SW 1271 (cell line): ENCODE results near the gene IGF1R.

ENCODE experiments used
- DNase-seq, 2 experiments: peaks; one replicate each; lab custom pipeline; 2025; lab: John Stamatoyannopoulos, UW

IGF1R gene

DNA sequence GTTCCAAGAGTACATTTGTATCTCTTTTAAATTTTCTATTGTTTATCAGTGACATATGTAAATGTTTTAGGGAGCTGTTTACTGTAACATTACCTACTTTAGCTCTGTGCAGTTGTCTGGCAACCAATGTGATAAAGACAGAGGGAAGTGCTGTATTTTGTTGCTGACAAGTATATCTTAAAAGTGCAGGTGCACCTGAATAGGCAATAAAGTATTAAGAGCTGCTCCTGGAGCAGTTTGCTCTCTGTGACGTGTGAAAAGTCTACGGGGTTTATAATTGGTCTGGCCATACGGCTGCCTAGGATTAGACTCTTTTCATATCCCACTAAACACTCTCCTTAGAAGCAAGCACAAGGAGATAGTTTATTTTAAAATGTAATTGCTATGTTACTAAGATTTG is 178.3 kb downstream of the IGF1R start:
- no peak for DNase-seq

DNA sequence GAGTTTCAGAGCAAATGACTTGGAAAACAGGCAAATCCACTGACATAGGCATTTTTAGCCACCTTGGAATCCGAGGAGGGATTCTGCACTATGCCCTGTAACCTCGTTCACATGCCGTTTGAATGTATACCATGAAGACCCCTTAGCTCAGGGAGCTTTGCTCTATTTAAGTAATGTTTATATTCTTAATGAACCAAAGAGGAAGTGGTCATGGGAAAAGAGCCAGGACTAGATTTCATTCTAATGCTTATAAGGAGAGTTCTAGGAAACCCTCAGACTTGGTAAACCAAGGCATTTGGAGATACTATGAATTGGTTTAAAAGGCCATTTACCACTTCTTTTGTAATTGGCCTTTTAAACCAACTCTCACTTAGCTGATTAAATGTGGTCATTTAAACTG is 178.9 kb downstream of the IGF1R start:
- DNase-seq: no peak

DNA sequence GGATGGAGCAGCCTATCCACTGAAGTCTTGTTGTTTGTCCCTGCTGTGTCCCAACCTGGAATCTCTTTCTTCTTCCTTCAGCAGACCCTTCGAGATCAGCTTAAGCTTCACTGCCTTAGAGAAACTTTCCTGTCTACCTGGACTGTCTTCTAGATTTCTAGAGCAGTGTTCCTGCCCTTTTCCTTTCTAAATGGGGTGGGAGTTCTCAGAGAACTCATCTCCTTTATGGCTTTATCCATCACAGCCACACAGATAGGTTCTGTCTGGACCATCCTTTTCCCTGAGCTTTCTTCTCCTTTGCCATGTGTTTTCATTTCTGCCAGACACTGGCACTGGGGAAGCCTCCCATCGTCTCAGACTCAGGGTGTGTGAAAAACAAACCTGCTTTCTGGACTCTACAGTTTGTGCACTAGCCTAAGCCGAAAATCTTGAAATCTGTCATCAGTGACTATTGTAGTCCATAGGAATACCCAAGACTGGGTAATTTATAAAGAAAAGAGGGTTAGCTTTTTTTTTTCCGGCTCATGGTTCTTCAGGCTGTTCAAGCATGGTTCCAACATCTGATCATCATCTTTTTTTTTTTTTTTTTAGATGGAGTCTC is 181.8 kb downstream of the IGF1R start:
- DNase-seq: no peak

DNA sequence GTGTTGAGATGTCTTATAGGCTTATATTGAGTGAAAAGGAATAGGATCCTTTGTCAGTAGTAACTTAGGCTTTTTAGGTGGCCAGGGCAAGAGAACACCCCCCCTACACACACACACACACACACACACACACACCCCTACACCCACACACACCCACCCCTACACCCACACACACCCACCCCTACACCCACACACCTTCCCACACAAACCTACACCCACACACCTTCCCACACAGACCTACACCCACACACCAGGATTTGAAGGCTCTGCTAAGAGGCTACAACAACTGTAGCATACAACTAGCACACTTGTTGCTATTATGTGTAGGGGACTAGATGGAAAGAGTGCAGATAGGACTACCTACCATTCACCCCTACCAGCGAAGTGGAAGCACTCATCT is 186.6 kb downstream of the IGF1R start:
- no peak for DNase-seq

DNA sequence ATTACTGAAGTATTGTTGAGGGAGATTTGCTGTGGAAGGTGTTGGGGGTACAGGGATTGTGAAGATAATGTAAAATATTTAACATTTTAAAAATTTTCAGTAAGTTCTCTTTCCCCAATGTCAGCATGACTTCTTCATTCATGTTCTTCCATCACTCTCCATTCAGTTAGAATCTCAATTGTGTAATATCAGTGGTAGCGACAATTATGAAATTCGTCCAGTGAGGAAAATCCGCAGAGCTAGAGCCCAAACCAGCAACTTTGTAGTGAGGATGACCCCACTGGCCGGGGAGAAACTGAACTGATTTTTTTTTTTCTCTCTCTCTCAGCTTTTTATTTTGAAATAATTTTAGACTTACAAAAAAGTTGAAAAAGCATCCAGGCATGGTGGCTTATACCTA is 187.5 kb downstream of the IGF1R start:
- no peak for DNase-seq

DNA sequence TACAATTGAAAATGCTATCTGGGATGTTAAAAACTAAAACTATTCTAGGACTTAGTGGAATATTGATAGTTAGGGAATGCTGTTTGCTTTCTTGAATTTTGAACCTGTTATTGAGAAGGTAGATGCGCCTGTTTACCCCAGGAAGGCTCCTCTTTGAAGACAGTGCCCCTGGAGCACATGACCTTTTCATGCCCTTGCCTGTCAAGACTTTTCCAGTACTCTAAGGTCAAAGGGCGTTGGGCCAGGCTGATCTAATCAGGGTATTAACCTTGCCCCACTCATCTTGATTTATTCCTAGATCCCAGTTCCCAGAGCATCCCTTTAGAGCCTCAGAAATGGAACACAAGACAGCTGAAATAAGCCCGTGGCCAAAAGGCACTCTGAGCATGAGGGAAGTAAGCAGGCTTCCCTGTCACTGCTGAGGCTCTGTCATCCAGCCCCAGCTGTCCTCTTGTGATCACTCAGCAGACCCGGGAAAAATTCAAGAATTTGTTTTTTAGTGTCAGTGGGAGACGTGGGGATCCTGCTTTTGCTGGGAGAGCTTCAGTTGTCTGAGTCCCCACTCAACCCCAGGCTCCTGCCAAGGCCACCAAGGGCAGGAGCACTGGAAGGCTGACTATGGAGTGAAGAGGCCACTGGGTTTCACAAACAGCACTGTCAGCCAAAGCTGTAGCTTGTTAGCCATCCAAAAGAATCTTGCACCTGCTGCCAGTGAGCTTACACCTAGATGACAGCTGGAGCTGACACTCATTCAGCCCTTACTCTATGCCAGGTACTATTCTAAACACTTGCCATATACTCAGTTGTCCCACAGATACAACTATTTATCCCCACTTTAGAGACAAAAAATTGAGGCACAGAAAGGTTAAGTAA is 190.3 kb downstream of the IGF1R start:
- DNase-seq: no peak

DNA sequence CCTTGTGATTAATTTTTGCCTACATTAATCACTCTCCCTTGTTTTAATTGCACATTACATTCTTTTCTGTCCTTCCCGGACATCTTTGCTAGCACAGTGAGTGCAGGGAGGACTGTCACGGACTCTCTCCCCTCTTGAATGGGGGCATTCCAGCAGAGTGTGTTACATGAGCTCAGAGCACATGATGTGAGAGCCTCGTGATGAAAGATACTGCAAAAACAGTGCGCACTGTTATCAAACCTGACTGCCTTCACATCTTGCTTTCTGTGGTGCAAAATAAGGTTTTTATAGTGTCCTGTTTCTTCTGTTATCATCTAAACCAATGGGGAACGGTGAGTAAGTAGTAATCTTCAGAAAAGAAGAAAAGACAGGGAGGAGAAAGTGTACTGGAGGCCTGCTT is 191.7 kb downstream of the IGF1R start:
- no peak for DNase-seq

DNA sequence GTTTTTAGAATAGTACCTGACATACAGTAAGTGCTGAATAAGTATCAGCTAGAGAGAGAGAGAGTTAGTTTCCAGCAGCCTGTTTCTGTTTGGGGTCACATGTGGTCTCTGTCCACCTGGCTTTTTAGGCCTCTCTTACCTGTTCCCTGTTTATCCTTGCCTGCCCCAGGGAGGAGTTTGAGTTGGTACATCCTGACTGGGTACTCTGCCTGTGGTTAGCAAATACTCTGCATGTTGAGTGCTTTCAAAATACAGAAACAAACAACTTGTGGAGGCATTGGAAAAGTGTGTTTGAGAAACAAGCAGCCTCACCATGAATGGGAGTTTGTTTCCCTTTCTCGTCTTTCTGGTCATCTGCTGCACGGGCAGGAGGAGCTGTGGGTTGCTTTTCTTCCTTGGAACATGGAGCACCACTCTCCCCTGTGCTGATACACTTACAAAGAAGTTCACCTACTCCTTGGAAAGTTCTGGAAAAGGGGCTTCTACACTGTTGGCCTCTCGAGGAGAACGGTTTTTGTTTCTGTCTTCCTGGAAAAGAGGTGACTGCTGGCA is 193.2 kb downstream of the IGF1R start:
- no peak for DNase-seq

DNA sequence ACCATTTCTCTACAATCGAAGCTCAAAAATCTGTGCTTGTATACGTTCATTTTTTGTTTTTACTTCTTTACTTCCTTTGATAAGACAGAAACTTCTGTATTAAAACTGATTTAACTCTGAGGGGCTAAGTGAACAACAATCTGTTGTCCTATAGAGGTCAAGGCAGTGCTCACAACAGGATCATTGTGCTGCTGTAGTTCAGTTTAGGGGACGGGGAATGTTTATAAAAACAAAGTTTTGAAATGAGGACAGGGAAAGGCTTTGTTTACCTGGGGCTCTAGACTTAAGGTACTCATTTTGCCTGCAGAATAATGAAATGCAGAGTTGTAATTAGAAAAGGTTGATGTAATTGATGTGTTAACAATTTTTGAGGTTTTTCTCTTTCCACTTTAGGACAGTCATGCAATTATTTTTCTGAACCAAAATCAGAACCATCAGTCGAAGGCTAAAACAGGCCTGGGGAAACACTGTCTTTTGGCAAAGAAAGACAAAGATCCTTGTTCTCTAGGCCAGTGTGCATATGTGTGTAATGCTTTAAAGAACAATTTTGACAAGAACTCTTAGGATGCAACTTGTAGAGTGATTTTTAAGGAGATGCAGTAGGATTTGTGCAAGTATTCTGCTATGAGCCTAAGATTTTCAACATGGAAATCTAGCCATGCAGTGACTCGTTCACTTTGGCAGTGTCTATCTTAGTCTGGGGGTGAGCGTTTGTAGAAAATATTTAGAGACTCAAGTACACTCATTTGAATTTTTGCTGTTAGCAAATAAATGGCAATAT is 194.0 kb downstream of the IGF1R start:
- DNase-seq: no peak

DNA sequence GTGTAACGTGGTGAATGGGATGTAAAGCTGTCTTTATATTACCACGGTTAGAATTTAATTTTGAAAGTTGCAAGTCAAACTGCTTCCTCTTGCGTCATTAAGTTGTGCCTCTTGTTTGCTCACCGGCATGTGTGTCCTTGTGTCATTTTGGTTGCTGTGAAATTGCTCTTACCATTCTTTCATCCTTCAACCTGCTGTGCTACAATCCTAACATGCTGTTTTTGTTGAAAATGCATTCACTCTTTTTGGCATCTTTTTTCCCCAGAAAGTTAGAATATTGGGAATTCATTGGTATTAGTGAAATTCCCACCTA is 194.6 kb downstream of the IGF1R start:
- DNase-seq: no peak

DNA sequence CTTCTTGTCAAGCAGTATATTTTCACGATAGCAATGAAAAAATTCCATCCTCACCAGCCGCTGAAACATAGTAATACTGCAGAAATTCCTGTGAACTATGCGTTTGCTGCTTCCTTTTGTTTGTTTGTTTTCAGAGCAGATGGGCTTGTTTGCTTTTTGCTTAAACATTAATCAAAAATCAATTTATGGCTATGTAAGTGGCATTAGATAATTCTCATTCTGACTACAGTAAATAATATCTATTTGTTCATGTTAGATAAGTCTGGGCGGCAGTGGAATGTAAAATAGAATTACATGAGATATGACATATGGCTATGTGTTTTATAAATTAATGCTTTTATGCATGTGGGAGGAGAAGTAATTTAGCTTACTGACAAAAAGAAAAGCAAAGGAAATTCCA is 195.5 kb downstream of the IGF1R start:
- no peak for DNase-seq

DNA sequence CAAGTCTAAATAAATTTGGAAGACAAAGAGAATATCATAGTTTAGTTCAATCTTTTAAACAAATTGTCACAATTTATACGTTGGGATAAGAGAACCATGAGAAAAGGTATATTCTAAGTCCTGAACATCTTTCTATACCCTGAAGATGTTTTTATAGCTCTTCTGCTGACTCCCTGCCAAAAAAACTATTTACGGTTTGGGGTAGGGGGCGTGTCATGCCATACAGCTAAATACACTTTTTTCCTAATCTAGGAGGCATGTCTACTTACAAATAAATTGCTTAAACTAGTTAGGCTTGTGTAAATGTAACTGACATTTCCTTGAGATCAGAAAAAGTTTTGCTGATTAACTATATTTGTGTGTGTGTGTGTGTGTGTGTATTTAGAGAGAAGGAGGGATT is 195.9 kb downstream of the IGF1R start:
- no peak for DNase-seq

DNA sequence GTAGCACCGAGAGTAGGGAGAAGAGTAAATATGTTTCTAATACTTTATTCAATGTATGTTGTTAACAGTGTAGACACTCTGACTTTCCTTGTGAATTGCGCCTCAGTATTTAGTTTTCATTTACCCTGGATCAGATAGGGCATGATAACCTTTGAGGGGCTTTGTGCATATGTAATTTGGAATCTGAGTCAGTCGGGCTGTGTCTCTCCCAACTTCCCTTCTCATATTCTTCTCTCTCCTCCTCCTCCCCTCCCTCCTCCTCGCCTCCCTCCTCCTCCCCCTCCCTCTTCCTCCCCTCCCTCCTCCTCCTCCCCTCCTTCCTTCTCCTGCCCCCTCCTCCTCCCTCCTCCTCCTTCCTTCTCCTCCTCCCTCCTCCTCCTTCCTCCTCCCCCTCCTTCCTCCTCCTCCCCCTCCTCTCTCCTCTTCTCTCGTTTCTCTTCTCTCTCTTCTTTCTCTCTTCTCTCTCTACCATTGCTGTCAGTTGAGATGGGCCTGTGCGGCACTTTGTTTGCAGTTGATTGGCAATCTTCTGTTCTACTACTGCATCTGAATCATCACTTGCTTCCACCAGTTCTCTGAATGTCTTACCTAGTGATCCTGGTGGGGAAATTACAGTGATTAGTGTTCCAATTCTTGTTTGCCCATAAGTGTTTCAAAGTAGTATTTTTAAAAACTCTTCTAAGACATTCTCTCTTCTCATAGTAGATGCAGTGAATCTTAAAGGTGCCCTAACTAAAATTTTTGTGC is 197.0 kb downstream of the IGF1R start:
- DNase-seq: no peak

DNA sequence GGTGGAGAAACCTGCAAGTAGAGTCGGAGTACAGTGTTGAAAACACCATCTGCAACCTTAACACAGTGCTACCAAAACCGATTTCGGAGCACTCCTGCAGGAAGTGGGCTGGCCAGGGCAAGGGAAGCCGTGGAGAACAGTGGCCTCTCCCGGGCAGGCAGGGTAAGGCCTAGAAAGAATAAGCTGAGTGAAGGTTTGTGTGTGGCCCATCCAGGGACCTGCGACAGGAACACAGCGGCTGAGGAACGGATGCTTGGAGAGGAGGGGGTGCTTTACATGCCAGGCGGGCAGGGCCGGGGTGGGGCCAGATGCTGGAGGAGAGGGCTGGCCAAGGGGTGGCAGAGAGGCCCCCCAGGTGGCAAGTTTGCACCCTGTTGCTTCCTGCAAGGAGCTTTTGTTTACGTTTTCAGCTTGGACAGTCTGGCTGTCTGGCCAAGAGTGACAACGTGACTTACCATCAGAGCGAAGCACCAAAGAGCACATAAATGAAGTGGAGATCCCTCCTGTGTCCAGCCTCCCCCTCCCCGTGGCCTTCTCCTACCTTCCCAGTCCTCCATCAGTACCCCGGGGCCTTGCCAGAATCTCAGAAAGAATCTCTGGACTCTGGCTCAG is 202.7 kb downstream of the IGF1R start:
- peak; percentile 54 to 77 for DNase-seq

DNA sequence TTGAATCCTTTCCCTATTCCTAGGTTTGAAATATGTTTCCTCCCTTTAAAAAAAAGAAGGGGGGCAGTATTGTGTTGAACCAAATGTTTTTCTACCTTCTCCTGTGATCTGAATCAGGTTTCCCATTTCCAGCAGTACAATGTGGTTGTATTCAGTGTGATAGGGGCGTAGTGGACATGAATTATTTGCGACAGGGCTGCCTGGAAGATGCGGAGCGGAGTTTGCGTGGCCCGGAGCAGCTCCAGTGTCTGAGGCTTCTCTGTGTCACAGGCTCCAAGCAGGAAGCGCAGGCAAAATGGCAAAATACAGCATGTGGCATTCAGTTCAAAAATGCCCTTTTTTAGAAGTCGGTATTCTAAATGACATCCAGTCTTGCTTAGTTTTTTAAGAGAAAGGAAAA is 204.8 kb downstream of the IGF1R start:
- peak; percentile 50 to 90 for DNase-seq

DNA sequence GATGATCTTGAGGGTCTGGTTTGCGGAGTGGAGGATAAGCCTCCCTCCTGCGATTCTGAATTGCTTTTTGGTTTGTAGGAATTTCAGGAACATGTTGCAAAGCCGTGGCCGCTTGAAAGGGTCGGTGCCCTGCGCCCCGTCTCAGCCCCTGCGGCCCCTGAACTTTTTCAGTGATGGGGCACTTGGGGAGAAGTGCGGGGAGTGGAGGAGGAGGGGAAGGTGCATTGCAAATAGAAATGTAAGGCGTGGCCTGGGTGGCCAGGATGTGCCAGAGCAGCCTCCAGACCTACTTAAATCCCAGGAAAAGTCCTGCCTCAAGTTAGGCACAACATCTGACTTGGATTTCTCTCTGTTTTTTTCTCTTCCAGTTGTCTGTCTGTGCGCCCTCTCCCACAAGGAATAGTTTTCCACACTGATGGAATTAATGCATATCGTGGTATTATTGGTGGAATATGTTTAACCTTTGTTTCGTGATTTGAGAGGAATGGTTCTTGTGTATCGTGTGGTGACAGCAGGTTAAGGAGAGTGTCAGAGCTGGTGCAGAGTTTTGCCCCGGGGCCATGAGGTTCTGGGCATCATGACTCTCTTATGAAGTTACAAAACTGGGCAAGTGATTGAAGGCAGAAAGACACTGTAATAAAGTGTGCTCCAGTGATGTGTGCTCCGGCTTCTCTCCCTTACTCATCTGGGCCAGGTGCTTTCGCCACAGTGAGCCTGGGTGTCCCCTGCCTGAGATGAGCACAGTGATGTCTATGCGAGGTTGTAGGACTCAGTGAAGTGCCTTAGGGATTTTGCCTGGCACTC is 205.5 kb downstream of the IGF1R start:
- no peak for DNase-seq

DNA sequence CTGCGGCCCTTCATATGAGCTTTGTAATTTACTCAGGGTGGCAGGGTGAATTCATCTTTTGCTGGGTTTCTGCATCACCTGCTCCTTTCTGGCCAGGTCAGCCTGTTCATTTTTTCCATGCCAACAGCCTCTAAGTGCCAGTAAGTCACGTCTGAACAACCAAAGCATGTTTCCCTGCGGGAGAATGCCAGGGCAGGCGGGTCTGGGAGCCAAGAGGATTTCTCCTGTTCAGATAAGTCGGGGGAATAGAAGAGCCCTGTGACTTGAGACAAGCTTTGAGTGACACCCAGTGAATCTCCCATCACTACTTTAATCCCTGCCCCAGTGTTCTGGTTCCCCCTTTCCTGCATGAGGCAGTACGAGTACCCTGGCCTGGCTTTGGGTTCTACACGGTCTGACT is 206.2 kb downstream of the IGF1R start:
- no peak for DNase-seq

DNA sequence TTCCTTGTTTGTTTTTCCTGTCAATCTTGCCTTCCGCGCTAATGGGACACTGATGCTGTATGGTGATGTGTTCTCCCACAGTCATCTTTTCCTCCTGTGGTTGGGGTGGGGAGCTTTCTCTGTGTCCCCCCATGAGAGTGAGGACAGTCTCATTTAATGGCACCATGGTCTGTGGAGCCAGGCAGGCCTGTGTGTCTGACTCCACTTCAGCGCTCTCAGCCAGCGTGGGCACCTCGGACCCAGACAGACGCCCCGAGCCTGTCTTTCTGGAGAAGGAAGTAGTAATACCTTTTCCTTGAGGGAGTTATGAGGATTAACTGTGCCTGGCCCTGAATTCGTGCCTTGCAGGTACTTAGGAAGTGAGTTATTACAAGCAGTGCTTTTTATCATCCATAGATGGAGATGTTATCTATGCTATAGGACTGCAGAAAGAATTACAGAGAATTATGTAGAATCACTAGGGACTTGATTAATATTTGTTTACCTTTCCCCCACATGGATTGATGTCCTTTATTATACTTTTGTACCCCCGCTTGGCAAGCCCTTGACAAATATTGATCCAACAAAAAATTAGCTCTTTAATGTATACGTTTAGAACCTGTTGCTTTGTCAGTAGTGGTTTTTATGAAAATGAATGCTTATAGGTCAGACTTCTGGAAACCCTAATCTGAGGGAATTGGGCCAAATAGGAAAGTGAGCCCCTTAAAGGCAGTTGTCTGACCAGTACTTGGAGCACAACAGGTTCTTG is 206.9 kb downstream of the IGF1R start:
- DNase-seq: no peak

DNA sequence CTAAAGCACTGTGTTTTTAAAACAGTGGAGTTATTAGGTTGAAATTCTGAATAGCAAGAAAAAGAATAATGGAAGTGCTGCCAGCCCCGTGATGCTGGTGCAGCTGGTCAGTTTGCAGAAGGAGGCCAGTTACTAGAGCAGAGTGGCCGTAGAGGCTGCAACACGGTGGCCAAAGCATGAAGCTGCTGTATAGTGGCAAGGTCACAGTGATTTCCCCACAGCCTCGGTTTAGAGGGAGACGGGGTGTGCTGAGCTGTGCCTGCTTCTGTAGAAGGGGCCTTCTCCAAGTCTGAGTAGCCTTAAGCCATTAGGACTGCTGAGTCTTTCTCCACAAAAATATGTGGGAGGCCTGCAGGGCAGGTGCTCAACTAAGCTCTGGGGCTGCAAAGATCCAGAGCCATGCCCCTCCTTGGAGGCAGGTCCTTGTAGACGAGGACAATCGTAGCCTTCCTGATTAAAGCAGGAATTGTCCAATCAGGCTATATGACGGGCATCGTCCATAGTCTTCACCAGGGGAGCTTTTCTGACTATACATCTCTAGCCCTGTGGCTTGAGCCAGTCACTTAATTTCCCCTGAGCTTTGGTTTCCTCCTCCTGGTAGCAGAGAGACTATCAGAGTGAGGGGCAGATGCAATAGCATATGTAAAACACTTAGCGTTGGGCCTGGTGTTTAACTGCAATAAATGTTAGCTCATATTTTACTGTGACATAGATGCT is 207.6 kb downstream of the IGF1R start:
- DNase-seq: no peak

DNA sequence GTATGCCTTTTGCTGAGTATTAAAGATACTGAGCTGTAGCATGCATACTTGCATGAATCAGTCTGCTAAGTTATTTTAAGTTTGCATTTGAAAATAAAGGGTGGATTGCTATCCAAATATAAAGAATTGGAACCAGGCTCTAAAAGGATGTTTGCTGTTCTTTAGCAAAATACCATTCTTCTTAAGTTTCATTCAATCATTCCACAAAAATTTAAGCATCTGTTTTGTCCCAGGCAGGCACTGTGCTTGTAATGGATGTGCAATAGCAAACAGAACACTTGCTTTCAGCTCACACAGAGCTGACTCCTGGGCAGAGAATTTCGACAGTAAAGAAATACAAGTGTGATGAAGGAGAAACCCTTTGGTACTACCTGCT is 208.2 kb downstream of the IGF1R start:
- DNase-seq: no peak
